GM21447 (cell line): ENCODE measurements around the gene CCER1.

ENCODE experiments used
- ATAC-seq: cut with Tn5 transposase; IDR thresholded peaks from one replicate; pipeline ENCODE4 v1.9.1; 2021; ENCODE audit not compliant: unreplicated experiment

CCER1 gene

GRCh38 chr12:90922145-90922627 is 32.8 kb downstream of the CCER1 start:
- ATAC-seq: no peak

- no peak for ATAC-seq
Measured at GRCh38 chr12:90921536-90921935, 33.4 kb downstream of the CCER1 start.

- no peak for ATAC-seq
Measured at GRCh38 chr12:90920222-90920621, 34.8 kb downstream of the CCER1 start.

DNA sequence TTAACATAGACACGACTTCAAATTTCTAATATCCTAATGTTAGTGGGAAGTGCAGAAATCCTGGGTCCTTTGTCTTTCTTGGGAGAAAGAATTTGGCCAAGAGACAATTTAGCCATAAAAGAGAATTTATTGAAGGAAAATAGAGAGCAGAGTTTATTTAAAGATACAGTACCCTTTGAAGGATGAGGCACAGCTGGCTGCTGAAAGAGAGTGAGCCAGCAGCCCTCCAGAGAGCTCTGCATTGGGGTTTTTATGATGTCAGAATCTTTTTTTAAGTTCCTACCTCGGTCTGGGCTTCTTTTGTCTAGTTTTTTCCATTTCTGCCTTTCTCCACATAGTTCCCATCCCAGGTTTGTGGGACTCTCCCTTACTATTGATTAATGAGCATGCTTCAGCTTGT is 37.5 kb downstream of the CCER1 start:
- ATAC-seq: no peak

DNA sequence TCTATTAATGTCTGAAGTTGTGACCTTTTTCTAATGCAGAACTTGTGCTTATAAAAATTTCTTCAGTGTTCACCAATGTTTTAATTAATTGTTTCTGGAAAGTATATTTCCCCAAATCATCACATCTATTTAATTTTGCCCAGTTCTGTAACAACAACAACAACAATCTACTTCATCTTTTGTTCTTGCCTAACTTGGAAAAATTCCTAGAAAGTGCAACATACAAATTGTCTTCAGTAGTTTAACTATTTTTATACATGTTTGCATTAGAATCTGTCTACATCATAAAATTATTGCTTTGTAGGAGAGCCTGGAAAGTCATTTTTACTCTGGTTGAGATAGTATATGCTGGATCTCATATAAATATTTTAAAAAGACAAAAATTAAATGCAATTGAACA is 38.5 kb downstream of the CCER1 start:
- ATAC-seq: no peak

GRCh38 chr12:90915353-90915752 is 39.6 kb downstream of the CCER1 start:
- ATAC-seq: no peak

- ATAC-seq: no peak
Measured at GRCh38 chr12:90910958-90911357, 44.0 kb downstream of the CCER1 start.

GRCh38 chr12:90909069-90909770 is 45.8 kb downstream of the CCER1 start:
- no peak for ATAC-seq

DNA sequence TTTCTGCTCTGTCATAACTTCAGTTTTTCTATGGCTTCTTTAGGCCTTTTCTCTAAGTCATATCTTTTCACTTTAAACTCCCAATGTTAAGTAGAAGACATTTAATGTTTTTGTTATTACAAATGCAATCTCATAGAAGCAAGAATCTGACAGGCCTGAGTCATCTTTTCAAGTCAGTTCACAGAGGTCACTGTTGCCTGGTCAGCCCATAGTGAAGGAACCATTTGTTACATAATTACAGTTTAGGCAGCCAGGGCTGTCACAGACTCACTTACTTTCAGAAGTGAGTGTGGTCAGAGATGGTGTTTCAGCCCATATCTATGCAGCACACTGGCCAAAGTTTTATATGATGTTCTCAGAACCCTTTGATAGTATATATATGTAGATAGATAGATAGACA is 46.5 kb downstream of the CCER1 start:
- ATAC-seq: no peak

DNA sequence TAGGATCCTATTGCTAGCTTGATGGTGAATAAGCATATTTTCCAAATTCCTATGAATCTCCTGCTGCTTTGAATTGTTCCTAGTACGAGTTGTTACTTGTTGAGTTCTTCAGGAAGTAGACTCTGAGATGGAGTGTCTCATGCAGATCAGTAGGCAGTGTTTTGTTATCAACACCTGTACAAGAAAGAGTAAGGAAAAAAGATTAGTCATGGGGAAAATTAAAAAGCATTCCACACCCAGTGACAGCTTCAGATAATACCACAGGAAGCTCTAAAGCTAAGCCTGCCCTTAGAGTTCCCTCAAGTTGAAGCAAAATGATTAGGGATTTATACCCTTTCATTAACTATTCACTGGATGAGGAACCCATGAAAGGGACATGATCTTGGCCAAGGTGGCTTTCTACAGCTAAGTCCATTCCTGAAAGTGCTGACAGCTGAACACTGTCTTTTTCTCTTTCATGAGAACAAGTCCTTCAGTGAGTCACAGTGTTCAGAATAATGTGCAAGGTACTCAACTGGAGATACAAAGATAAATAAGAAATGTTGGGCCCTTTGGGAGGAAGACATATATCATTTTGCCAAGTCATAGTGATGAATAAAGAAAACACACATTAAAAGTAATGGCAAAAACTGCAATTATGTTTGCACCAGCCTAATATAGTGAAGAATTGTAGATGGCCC is 49.1 kb downstream of the CCER1 start:
- no peak for ATAC-seq

GRCh38 chr12:90902596-90902995 is 52.4 kb downstream of the CCER1 start:
- no peak for ATAC-seq
